Large intestine (tissue), 1 donor: ENCODE measurements around the gene SDCBP2. TPM values are rescaled to one million over a fixed set of nuclear protein-coding genes. Genes with fewer than 3 reads are reported as not detected.

Experiments
- polyA plus RNA-seq: library from polyadenylated mRNA; unstranded; fragments of 120-200 nt; gene quantifications from one replicate; pipeline ENCODE4 v1.2.1, GENCODE V29; 2013

The SDCBP2 gene
- polyA plus RNA-seq, 1 donor, result 62.8 TPM

Other genes with a start within 250 kb of the SDCBP2 start
- 121 TPM for gene PSMF1, start 210.5 kb downstream of the SDCBP2 start, polyA plus RNA-seq
- gene TMEM74B, start 144.2 kb downstream of the SDCBP2 start, polyA plus RNA-seq, result 58.5 TPM
- 4.7 TPM for gene C20orf202, start 125.7 kb downstream of the SDCBP2 start, polyA plus RNA-seq
- not detected for gene RAD21L1, start 103.1 kb downstream of the SDCBP2 start, polyA plus RNA-seq
- 2.3 TPM for gene SNPH, start 62.8 kb downstream of the SDCBP2 start, polyA plus RNA-seq
- 259 TPM for gene FKBP1A, start 63.9 kb upstream of the SDCBP2 start, polyA plus RNA-seq
- 73.3 TPM for gene NSFL1C, start 137.7 kb upstream of the SDCBP2 start, polyA plus RNA-seq
- 1.4 TPM for gene SIRPB2, start 162.3 kb upstream of the SDCBP2 start, polyA plus RNA-seq
- gene SIRPD, start 228.6 kb upstream of the SDCBP2 start, polyA plus RNA-seq, result 0.19 TPM